SK-N-SH treated with all-trans-retinoic acid at 6 μM for 48 hours (cell line): ENCODE results near the gene CACNA2D4.

ENCODE experiments used
- ARNTL ChIP-seq: fragments of 450-650 bp; formaldehyde crosslinking; IDR thresholded peaks from 2 replicates; pipeline ENCODE4 v1.5.0; 2020; ENCODE audit warnings: low read depth, mild to moderate bottlenecking, moderate library complexity, borderline replicate concordance
- GLIS3 ChIP-seq: fragments of 250-450 bp; sonication (Bioruptor Pico); IDR thresholded peaks from 2 replicates; pipeline ENCODE4 v1.5.0; 2020; ENCODE audit warnings: mild to moderate bottlenecking, moderate library complexity
- PPARA ChIP-seq: fragments of 250-450 bp; sonication (Bioruptor Pico); IDR thresholded peaks from 2 replicates; pipeline ENCODE4 v1.5.0; 2020; ENCODE audit warnings: mild to moderate bottlenecking, borderline replicate concordance
- TSHZ2 ChIP-seq: fragments of 250-450 bp; sonication (Bioruptor Pico); IDR thresholded peaks from 2 replicates; pipeline ENCODE4 v1.5.0; 2020; ENCODE audit warnings: mild to moderate bottlenecking, moderate library complexity
- ZFP3 ChIP-seq: fragments of 250-450 bp; sonication (Bioruptor Pico); IDR thresholded peaks from 2 replicates; pipeline ENCODE4 v1.5.0; 2020; ENCODE audit warnings: mild to moderate bottlenecking, moderate library complexity
- ZNF565 ChIP-seq: fragments of 450-650 bp; formaldehyde crosslinking; conservative IDR thresholded peaks from 2 replicates; pipeline ENCODE4 v1.5.0; 2020; ENCODE audit warnings: low read depth, mild to moderate bottlenecking, moderate library complexity
- ZNF8 ChIP-seq: fragments of 450-650 bp; formaldehyde crosslinking; IDR thresholded peaks from 2 replicates; pipeline ENCODE4 v1.5.0; 2020; ENCODE audit warnings: mild to moderate bottlenecking, moderate library complexity

GRCh38 chr12:1918081-1918883 is at the start of gene CACNA2D4:
- TF ChIP-seq PPARA (CRISPR knock-in tag), result no peak
- TF ChIP-seq TSHZ2 (CRISPR knock-in tag), result no peak
- no peak for TF ChIP-seq GLIS3 (CRISPR knock-in tag)
- no peak for TF ChIP-seq ARNTL (CRISPR knock-in tag)
- no peak for TF ChIP-seq ZFP3 (CRISPR knock-in tag)
- no peak for TF ChIP-seq ZNF565
- no peak for TF ChIP-seq ZNF8 (CRISPR knock-in tag)
